CD4-positive, alpha-beta T cell treated with Interleukin-17A for 4 hours (primary cell): ENCODE data around the gene ZNF530.

Experiments
- DNase-seq: peaks from one replicate; pipeline ENCODE4 v3.0.0-alpha.2; 2020; ENCODE audit warnings: mixed read lengths

The ZNF530 gene

DNA sequence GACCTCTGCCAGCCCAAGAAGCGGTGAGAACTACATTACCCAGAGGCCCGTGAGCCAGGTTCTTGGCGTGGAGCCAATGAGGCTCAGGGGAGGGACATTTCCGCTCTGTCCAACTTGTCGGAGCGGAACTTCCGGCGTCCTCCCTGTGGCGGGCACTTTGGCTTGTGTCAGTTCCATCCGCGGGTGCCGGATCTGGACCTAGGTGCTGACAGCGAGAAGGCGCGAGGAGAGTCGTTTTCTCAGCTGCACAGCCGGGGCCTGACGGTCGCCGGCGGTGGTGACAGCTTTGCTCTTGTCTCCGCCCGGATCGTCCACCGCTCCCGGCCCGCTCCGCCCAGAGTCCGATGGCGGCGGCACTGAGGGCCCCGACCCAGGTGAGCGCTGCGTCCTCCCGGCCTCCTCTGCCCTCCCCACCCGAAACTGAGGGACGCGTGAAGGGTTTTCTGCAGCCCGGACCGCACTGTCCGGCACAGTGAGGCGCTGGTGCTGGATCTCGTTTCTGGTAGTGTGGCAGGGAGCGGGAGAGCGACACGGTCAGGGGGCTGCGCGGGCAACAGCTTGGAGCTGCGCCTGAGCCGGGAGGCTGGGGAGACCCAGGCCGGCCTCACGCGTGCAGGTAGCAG lies at the start of gene ZNF530:
Gene ZNF530 (plus strand): TSS at position 125 of the 623 bp plus-strand sequence. CDS start 4,461 bp downstream, outside the sequence.
- peak; percentile 92 for DNase-seq

DNA sequence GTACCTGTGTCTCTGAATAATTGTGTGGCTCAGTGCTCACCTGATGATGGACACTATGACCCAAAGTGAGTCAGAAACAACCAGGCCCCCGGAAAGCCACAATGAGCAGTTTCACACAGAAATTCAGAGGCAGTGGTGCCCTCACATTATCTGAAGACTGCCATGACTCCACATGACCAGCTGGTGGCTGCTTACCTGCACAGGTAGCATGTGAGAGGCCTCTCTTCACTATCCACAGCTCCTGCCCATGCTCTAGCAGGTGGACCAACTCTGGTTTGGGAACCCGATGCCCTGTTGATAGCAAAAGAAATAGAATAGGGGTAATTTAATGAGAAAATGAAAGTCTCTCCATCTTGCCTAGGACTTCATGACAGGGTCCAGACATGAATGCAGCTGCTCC lies 47.3 kb upstream of the ZNF530 start:
- no peak for DNase-seq

DNA sequence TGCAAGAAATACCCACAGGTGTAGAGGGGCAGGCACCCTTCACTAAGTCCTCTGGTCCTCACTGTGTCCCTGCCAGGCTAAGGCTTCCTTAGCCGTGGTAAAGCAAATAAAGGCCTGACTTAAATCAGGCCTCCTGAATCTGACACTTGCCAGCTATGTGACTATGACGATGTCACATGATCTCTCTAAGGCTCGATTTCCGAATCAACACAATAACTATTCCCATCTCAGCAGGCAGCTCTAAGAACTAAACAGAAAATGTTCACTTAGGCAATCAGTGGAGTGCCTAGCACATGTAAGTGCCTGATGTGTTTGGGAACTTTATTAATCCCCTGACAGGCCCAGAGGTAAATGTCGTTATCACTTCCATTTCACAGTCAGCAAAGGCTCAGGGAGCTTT lies 42.0 kb upstream of the ZNF530 start:
- no peak for DNase-seq

DNA sequence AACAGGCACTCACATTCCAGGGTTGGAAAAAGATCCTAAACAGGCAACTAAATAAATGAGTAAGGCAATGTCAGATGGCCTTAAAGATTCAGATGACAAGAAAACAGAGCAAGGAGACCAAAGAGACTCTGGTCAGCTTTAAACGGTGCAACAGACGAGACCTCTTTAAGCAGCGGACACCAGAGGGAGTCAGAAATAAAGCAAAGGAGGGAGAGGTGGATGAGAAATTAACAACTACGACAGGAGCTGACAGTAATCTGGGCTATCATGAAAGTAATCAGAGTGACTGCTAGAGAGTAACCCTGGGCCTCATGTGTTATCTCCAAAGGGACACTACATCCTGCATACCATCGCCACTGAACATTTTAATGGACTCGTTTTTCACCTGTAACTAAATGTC lies 41.2 kb upstream of the ZNF530 start:
- DNase-seq: no peak

DNA sequence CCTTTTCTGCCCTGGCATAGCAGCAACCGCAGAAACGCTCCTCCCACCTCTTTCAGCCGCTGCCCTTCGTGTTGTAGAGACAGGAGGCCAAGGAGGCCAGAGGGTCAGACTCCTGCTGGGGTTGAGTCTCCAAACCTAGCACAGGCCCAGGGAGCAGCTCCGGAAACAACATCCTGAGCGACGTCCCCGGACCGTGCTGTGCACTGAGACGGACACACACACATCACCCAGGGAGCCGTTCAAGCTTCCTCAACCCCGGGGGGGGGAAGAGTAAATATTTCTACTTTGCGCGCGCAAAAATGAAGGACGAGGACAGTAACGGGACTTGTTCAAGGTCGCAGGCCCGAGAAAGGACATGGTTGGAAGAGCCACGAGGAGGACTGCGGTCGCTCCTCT lies 40.7 kb upstream of the ZNF530 start:
- DNase-seq: peak; percentile 21

DNA sequence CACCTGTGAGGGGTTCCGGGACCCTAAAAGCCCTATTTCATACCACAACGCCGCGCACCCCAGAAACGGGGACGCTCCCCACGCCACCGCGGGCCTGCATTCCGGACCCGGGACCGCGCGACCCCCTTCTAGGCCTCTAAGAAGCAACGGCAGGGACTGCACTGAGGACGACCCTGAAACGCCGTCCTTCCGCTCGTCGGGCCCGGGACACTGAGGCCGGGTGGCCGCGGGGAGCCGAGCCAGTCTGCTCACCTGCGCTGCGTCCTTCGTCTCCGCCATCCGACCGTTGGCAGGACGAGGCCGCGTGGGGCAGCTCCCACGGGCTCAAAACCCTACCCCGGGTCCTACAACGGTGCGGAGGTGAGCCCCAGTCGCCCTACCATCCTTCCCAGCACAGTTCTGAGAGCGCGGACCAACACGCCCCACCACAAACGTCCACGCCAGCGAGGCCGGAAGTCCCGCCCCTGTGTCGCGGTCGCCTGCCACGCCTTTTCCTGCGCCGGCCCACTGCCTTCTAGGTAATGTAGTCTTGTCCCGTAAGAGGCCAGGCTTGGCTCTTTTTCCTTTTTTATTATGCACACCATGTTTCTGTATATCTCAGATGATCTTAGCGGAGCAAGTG lies 40.2 kb upstream of the ZNF530 start, which contains the start of gene ZNF550:
Gene ZNF550 (minus strand): TSS at position 460 of the 622 bp plus-strand sequence. CDS start 181 bp downstream, at position 279.
- DNase-seq: peak; percentile 93

DNA sequence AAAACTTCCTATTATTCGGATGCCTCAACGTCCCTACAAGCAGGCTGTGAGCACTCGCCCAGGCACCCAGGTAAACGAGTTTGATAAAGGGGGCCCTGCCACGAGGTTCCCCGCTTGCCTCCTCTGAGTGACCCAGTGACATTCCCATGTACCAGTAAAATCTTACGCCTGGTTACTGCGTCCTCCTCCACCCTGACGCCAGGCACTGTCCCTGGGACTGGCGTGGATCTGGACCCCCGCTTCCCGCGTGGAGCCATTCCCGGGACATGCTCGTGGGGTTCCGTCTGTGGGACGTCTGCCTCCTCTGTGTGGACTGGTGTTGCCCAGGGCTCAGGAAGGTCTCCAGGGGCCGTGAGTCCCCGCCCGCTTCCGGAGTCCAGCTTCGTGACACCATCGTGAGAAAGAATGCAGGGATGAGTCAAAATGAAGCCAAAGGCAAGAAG lies 39.6 kb upstream of the ZNF530 start:
- DNase-seq: no peak

DNA sequence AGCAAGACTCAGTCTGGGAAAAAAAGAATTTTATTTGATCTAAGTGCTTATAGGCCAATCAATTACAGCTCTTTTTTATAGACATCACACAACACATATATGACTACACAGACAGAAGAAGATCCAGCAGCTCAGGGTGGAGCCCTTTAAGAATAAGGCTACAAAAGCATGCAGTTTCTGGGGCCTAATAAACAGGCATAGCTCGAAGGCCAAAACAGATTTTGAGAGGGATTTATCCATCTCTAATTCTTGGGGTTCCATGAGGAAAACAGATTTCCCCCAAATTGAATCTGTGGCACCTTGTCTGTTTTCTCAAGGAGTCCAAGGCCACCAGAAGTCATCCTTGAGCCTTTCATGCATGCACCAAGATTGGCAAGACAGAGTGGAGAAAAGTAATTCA lies 36.1 kb upstream of the ZNF530 start:
- no peak for DNase-seq

DNA sequence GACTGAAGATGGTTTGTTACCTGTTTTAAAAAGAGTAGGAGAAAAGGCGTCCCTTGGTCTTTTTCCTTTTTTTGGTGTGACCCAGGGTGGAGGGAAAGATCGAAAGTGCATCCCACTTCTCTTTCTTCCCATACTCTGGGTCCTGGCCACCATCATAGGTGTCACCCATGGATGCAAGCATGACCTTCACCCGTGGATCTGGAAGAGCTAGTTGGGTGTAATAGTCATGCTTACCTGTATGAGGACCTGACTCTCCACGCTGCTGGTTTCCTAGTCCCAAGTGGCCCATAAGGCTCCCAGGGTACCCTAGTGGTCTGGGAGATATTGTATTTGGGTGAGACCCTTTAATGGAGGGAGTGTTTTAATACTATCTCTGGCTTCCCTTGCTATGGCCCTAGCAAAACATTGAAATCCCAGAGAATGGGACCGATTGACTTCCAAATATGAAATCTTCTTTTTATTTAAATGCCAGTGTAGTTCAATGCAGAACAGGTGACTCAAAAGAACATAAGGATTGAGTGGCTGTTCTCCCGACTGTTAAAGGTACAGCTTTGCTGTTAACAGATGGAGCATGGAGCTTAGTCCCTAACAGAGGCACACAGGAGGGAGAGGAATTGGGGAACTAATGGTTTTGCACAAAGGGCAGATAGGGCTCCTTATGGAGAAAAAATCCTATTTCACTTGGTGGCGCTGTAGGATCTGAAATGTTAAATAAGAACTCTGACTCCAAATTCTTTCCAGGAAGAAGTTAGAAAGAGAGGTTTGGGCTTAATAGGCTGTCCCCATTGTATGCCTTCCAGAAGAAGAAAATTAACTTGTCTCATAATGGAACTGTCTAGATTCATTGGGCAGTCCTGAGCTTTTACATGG lies 33.1 kb upstream of the ZNF530 start:
- DNase-seq: no peak

DNA sequence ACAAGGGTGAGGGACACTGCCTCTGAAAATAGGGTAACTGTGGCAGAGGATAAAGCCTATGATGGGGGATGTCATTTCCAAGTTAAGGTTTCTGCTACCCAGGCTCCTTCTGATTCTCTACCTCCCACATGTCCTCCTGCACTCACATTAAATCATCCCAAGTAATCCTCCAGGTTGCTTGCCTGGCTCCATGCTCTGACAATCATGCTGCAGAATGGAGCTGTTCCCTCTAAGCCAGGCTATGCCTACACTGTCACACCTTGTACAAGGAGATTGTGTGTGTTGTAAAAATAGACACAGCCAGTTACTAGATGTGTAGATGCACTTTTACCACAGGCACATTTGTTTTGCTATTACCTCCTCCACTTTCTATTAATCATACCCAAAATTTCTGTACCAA lies 29.0 kb upstream of the ZNF530 start:
- DNase-seq: no peak

DNA sequence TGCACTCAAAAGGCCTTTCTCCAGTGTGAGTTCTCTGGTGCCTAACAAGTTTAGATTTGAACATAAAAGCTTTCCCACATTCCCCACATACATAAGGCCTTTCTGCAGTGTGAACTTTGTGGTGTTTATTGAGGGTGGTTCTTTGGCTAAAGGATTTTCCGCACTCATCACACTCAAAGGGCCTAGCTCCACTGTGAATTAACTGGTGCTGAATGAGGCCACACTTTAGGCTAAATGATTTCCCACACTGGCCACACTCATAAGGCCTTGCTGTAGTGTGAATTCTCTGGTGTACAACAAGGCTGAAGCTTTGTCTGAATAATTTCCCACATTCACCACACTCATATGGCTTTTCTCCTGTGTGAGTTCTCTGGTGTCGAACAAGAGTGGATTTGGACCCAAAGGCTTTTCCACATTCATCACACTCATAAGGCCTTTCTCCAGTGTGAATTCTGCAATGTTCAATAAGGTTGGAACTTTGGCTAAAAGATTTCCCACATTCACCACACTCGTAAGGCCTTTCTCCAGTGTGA lies 27.2 kb upstream of the ZNF530 start:
- no peak for DNase-seq

DNA sequence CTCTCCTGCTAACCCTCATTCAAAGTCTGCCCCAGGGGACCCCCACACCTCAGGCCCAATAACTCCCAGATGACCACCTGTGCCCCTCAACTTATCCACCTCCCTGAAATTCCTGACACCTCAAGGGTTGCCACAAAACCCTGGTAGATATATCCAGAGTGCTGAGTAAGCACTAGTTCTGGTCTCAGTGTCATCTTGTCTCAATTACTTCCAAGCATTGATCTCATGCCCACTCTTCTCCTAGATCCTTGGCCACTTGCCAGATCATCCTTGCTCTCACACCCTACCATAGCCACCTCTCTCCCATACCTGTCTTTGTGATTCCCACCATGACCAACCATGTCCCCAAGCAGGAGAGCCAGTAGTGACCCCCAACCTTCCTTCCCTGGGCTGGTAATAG lies 23.0 kb upstream of the ZNF530 start:
- no peak for DNase-seq

DNA sequence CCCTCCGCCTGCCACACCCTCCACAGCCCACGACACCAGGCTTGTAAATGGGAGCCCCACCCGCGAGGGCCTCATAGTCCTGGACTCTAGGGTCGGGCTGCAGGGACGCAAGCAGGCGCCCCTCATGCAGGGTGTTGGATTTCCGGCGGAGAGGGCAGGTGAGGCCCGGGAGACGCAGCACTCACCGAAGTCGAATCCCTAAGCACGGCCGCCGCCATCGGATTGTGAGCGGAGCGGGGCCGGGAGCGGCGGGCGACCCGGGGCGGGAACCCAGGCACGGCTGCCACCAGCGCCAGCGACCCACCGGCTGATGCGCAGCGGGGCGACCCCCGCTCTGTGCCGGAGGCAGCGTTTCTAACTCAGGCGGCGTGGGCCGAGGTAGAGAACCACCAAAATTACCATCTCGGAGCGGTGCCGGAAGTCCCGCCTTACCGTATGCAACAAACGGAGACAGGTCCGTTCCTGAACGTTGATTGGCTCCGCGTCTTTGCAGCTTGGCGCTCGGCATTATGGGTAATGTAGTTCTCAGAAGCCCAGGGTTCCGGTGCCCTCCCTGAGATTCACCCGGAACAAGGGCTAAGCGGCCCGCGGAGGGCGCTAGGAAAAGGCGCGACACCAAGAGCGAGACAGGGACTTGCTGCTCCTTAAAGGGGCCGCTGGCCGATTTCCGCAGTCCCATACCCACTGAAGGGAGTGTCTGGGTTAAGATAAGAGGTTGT lies 21.0 kb upstream of the ZNF530 start, which contains the start of gene ZNF416:
Gene ZNF416 (minus strand): TSS at position 425 of the 719 bp plus-strand sequence. CDS start 207 bp downstream, at position 218.
- peak; percentile 95 for DNase-seq

DNA sequence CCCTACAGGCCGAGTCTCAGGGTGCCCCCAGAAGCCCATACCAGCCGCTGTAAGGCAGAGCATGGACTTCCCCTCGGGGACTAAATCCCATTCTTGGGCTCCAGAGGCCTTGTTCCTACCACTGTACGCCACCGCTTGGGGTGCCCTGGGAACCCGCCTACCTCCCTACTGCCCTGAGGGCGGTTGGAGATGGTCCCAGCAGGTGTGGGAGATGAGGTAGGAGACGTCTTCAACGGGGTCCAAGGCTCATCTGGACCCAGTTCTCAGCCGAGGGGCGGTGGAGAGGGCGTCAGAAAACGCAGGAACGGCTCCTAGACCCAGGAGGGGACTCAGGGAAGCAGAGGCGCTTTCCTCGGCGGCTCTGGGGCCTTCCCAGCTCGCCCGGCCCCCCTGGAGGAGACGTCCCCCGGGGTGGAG lies 16.6 kb upstream of the ZNF530 start:
- DNase-seq: no peak

DNA sequence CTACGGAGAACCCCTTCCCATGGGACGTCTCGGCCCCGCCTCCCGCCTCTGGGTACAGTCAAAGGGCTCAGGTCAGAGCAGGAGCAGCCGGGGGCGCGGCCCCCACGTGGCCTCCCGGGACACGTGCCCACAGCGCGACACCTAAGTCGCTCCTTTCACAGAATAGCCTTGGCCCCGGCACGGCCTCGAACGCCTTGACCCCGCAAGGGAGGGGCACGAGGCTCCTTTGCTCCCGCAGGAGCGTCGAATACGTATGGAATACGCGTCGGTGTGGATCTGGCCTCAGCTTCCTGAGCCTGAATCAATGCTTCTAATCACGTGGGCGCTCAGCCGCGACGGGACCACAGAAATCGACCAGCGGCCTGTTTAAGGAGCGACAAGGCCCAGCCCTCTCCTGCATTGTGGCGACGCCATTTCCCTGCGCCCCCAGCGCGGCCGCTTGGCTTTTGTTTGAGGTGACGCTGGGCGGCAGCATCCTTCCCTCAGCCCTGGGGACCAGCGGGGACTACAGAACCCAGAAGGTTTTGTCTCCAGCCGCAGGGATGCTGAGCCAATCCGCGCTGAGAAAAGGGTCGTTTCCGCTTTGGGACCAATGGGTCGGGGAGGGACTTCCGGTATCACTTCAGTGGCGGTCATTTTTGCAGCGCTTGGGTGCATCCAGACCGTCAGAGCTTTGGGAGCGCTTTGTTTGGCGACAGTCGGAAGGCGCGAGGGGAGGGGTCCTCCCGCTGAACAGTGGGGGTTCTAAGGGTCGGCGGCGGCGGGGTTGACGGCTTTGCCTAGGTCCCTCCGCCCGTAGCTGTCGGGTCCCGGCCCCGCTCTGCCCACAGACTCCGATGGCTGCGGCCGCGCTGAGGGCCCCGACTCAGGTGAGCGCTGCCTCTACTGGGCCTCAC lies 15.9 kb upstream of the ZNF530 start, which contains the start of gene ZIK1:
Gene ZIK1 (plus strand): TSS at position 625 of the 896 bp plus-strand sequence. CDS start 212 bp downstream, at position 837.
- peak; percentile 89 for DNase-seq

DNA sequence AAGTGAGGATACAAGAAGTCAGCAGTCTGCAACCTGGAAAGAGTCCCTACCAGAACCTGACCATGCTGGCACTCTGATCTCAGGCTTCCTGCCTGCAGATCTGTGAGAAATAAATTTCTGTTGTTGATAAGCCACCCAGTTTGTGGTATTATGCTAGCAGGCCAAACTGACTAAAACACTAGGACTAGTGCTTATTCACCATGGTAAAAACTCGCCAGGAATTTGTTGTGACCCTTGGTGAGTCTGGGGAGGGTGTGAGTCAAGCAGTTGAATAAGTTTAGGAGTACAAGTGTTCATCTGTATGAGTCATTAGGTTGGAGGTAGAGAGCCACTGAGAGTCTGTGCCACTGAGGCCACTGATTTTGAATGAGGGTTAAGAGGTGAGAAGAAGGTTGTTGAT lies 12.2 kb upstream of the ZNF530 start:
- no peak for DNase-seq

DNA sequence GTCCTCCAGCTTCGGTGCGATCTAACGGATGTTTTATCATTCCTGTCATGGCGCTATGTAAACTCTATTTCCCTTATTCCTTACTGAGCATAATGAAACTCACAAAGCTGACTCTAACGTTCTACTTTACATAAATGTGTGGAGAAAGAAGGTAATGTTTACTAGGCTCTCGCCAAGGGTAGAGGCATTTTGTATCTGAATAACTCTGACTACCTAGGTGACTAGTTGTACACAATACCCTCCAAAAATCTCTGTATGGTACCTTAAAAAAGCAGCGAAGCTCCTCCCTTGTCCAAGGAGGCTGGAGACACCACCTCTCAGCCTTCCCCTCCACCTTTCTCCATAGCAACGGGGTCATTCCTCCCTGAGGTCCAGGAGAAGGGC lies 316 bp upstream of the ZNF530 start:
- no peak for DNase-seq

DNA sequence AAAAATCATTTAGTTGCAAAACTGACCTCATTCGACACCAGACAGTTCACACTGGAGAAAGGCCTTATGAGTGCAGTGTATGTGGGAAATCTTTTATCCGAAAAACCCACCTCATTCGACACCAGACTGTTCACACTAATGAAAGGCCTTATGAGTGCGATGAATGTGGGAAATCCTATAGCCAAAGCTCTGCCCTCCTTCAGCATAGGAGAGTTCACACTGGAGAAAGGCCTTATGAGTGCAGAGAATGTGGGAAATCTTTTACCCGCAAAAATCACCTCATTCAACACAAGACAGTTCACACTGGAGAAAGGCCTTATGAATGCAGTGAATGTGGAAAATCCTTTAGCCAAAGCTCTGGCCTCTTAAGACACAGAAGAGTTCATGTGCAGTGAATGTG lies 7.2 kb downstream of the ZNF530 start:
- DNase-seq: no peak

DNA sequence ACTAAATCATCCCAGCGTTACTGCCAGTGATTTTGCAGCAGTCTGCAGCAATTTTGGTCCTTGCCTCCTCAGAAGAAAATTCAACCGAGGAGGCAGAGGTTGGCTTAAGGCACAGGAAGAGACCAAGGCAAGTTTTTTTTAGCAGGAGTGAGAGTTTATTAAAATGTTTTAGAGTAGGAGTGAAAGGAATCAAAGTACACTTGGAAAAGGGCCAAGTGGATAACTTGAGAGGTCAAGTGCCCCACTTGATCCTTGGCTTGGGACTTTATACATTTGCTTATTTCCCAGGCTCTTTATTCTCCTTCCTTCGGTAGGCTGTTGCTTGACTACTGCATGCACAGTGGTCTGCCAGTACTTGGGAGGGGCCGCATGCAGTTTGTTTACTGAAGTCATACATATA lies 11.4 kb downstream of the ZNF530 start:
- no peak for DNase-seq

DNA sequence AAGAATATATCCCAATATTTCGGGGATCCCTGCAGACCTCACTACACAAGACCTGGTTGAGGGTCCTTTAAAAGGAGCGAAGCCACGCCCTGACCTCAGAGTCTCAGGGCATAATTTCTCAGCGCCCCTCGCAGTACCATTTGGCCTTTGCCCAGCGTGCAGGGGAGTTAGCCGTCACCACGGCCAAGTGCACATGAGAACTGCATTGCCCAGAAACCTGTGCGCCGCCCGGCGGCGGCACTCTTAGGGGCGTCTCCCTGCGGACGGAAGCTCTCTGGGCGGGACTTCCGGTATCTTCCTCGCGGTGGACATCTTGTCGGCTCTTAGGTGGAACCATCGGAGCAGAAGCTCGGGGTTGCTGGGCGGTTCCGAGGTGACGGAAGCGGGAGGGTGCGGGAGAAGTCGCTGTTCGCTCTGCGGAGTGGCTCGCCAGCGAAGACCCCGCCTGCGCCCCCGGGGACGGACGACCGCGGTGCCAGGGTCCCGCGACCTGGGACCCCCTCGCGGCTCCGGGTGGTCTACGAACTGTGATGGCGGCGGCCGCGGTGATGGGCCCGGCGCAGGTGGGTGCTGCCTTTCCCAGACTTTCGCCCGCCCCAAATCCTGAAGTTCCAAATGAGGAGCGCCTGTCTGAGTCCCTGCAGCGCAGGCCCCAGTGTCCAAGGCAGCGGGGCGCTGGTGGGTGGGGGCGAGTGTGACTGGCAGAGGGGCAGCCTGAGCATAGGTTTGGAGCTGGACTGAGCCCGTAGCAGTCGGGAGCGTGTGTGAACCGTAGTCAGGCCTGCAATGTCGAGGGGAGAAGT lies 14.5 kb downstream of the ZNF530 start, which contains the start of gene ZNF134:
Gene ZNF134 (plus strand): TSS at position 302 of the 803 bp plus-strand sequence. CDS start 5,227 bp downstream, outside the sequence.
- DNase-seq: peak; percentile 93
